Stimulated activated CD8-positive, alpha-beta memory T cell treated with anti-CD3 and anti-CD28 coated beads, Interleukin-7, amount 100 ng/mL, for 1 hour (primary cell): ENCODE data around the gene CD47.

Experiments used
- DNase-seq, 2 donors: peaks; one replicate each; pipeline ENCODE4 v3.0.0-alpha.2; 2020; ENCODE audit warnings: low read depth in 2 of 2

CD47 gene

DNA sequence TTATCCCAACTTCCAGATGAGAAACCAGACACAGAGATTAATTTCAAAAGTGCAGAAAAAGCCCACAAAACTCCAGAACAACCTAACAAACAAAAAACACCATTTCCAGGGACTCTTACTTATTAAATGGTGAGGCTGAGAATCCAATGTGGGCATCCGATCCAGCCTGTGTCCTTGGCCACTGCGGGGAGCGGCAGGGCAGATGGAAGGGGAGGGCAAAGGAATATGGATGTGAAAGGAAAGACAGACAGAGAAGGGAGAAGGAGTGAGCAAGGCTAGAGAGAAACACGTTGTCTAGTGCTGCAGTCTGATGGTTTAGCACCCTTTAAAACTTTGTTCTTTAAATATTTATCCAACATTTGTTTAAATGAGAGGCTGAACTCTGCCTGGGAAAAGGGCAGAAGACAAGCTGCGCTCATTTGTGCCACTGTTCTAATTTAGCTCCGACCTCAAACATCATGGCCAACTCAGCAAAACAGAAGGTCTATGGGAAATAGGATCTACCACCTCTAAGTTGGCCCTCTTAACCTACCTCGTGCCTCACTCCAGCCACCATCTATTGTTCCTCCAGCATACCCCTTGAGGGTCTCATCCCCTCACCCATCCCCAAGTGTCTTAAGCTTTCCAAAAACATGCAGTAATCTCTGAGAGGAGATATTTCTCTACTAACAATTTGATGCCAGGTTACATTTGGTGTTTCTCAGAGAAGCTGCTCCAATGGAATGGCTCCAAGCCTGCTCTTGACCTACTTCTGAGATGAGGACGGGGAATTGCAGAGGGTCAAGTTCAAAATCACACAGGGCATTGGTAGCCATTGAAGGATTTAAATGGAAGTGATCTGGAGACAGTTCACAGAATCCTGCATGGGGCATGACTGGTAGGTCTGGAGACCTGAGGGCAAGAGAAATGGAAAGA, 77.4 kb downstream of the CD47 start:
- DNase-seq, result no peak

GRCh38 chr3:108012304-108012703, 78.5 kb downstream of the CD47 start:
- DNase-seq, result no peak

GRCh38 chr3:108011616-108012015, 79.2 kb downstream of the CD47 start:
- DNase-seq, result no peak

GRCh38 chr3:108008931-108009639, 81.7 kb downstream of the CD47 start:
- DNase-seq, result no peak

GRCh38 chr3:108008106-108008505, 82.7 kb downstream of the CD47 start:
- DNase-seq, result no peak

- DNase-seq, result no peak
These were observed 83.9 kb downstream of the CD47 start for GRCh38 chr3:108006881-108007331.

GRCh38 chr3:108006077-108006771, 84.6 kb downstream of the CD47 start:
- DNase-seq, result no peak

GRCh38 chr3:108004647-108005046, 86.2 kb downstream of the CD47 start:
- no peak for DNase-seq

- DNase-seq, result no peak
These were observed 89.4 kb downstream of the CD47 start for GRCh38 chr3:108001457-108001856.

GRCh38 chr3:107999215-107999775, 91.5 kb downstream of the CD47 start:
- DNase-seq, result no peak

GRCh38 chr3:107997671-107998070, 93.2 kb downstream of the CD47 start:
- no peak for DNase-seq

GRCh38 chr3:107995823-107996222, 95.0 kb downstream of the CD47 start:
- DNase-seq, result no peak

GRCh38 chr3:107994956-107995715, 95.7 kb downstream of the CD47 start:
- DNase-seq, result no peak

DNA sequence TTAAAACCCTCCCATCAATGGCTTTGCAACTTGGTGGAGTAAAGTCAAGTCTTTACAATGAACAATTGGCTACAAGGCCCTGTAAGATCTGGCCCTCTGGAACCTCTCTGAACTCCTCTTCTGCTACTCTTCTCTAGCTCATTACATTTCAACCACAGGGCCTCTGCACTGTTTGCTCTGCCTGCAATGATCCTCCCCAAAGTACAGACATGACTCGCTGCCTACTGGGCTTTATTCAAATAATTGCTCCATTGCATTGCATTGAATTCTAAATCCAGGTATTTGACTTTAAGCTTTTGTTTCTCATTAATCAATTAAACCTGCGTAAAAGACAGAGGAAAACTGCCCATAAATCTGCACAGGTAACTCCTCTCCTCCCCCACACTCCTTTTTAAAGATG, 96.7 kb downstream of the CD47 start:
- no peak for DNase-seq

- DNase-seq, result no peak
These were observed 97.1 kb downstream of the CD47 start for GRCh38 chr3:107993771-107994170.
